Measurements from ENCODE around the gene DAB2IP. TPM values are rescaled to one million over a fixed set of nuclear protein-coding genes. Genes with fewer than 3 reads are reported as not detected.

Gene DAB2IP
- total RNA-seq, 1 experiment from 2014 or later = 56.3 TPM

DNA sequence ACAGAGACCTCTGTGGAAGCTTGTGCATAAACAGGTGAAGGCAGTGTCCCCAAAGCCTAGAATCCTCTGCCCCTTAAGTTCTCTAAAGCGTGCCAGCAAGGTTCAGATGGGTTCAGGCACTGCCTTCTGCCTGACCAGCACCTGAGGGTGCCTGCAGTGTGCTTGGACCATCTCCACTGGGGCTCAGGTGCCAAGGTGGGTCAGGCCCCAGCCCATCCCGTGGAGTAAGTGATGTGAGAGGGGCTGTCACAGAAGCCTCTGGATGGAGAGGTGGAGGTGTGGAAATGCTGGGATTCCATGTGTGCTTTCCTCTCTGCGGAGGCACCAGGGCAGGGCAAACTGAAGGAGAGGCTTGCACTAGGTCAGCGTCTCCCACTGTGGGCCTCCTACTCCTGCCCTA is 118.5 kb downstream of the DAB2IP start:
- Mint-ChIP-seq H3K27ac (ENCODE audit: unreplicated experiment) (no peak overlapping the region), H3K9me3 (ENCODE audit: low read depth, unreplicated experiment) (no peaks in the 10 kb centered on the region), H3K27me3 (ENCODE audit: unreplicated experiment) (no peaks in the 10 kb centered on the region), H3K36me3 (ENCODE audit: insufficient read depth, unreplicated experiment) (peaks cover 25% of the 10 kb centered on the region), H3K4me3 (ENCODE audit: low read depth, unreplicated experiment) (no peak overlapping the region), H3K4me1 (ENCODE audit: low read depth, unreplicated experiment) (peaks cover 5% of the 10 kb centered on the region)
- TF ChIP-seq, protein P1, sequence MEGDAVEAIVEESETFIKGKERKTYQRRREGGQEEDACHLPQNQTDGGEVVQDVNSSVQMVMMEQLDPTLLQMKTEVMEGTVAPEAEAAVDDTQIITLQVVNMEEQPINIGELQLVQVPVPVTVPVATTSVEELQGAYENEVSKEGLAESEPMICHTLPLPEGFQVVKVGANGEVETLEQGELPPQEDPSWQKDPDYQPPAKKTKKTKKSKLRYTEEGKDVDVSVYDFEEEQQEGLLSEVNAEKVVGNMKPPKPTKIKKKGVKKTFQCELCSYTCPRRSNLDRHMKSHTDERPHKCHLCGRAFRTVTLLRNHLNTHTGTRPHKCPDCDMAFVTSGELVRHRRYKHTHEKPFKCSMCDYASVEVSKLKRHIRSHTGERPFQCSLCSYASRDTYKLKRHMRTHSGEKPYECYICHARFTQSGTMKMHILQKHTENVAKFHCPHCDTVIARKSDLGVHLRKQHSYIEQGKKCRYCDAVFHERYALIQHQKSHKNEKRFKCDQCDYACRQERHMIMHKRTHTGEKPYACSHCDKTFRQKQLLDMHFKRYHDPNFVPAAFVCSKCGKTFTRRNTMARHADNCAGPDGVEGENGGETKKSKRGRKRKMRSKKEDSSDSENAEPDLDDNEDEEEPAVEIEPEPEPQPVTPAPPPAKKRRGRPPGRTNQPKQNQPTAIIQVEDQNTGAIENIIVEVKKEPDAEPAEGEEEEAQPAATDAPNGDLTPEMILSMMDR (IDR thresholded peaks at IDR 0.05; ENCODE audit: unreplicated experiment) = no peak
- no TSS peak for BruUV-seq (replicated peaks)
- CTCF ChIA-PET = no interaction called here
- intact Hi-C loops (cut with micrococcal nuclease; ENCODE audit: unreplicated experiment) = no loop called here
- no peak for DNase-seq

DNA sequence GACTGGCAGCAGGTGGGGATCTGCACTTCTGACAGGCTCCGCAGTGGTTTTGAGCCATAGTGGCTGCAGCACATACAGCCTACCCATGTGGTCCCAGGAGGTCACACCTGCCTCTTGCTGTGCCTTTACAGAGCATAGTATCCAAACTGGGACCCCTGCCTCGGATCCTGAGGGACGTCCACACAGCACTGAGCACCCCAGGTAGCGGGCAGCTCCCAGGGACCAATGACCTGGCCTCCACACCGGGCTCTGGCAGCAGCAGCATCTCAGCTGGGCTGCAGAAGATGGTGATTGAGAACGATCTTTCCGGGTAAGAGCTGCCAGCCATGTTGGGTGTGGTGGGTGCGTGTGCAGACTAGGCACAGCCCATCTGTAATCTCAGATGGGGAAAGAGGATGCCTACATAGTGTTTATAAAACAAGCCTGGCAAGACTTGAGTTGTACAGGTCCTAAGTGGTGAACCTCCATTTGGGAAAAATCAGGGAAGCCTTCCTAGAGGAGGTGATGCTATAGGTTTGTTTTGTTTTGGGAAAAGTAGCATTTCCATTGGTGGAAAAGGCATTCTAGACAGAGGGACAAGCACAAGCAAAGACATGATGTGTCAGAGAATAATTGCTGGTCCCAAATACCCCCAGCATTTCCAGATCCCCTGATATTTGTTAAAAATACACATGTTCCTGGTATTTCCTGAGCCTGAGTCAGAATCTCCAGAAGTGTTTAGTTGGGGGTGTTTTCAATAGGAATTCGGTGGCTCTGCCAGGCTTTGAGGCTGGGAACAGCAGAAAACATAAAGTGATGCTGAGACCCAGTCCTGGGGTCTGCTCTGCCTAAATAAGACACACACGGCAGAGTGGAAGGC is 119.2 kb downstream of the DAB2IP start:
- Mint-ChIP-seq H3K4me3 (ENCODE audit: low read depth, unreplicated experiment) (no peak overlapping the region), H3K27ac (ENCODE audit: unreplicated experiment) (no peak overlapping the region), H3K9me3 (ENCODE audit: low read depth, unreplicated experiment) (no peaks in the 10 kb centered on the region), H3K4me1 (ENCODE audit: low read depth, unreplicated experiment) (no peaks in the 10 kb centered on the region), H3K27me3 (ENCODE audit: unreplicated experiment) (no peaks in the 10 kb centered on the region), H3K36me3 (ENCODE audit: insufficient read depth, unreplicated experiment) (peaks cover 21% of the 10 kb centered on the region)
- no peak for DNase-seq
- CTCF ChIA-PET = no interaction called here
- intact Hi-C loops (cut with micrococcal nuclease; ENCODE audit: unreplicated experiment) = no loop called here
- no TSS peak for BruUV-seq (replicated peaks)
- TF ChIP-seq, protein P1 (IDR thresholded peaks at IDR 0.05; ENCODE audit: unreplicated experiment) = no peak

DNA sequence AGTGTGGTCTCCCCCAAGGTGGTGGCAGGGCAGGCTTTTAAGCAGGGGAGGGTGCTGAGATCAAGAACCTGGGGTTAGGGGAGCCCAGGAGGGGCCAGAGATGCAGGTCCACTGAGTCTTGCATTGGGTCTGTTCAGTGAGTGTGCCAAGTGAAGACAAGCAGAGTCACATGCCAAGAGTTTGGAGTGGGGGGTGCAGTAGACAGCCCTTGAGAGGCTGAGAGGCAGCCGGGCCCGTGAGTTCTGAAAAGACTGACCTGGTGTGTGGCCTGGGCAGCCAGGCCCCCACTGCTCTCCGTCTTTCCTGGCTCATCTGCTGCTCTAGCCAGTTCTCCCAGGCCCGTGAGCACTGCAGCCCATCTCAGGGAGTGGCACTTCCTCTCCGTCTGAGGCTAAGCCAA is 120.0 kb downstream of the DAB2IP start:
- intact Hi-C loops (cut with micrococcal nuclease; ENCODE audit: unreplicated experiment) = no loop called here
- no peak for DNase-seq
- no TSS peak for BruUV-seq (replicated peaks)
- Mint-ChIP-seq H3K4me1 (ENCODE audit: low read depth, unreplicated experiment) (no peaks in the 10 kb centered on the region), H3K36me3 (ENCODE audit: insufficient read depth, unreplicated experiment) (peaks cover 23% of the 10 kb centered on the region), H3K4me3 (ENCODE audit: low read depth, unreplicated experiment) (no peak overlapping the region), H3K27ac (ENCODE audit: unreplicated experiment) (no peak overlapping the region), H3K27me3 (ENCODE audit: unreplicated experiment) (no peaks in the 10 kb centered on the region), H3K9me3 (ENCODE audit: low read depth, unreplicated experiment) (no peaks in the 10 kb centered on the region)
- TF ChIP-seq, protein P1 (IDR thresholded peaks at IDR 0.05; ENCODE audit: unreplicated experiment) = no peak
- CTCF ChIA-PET = no interaction called here

DNA sequence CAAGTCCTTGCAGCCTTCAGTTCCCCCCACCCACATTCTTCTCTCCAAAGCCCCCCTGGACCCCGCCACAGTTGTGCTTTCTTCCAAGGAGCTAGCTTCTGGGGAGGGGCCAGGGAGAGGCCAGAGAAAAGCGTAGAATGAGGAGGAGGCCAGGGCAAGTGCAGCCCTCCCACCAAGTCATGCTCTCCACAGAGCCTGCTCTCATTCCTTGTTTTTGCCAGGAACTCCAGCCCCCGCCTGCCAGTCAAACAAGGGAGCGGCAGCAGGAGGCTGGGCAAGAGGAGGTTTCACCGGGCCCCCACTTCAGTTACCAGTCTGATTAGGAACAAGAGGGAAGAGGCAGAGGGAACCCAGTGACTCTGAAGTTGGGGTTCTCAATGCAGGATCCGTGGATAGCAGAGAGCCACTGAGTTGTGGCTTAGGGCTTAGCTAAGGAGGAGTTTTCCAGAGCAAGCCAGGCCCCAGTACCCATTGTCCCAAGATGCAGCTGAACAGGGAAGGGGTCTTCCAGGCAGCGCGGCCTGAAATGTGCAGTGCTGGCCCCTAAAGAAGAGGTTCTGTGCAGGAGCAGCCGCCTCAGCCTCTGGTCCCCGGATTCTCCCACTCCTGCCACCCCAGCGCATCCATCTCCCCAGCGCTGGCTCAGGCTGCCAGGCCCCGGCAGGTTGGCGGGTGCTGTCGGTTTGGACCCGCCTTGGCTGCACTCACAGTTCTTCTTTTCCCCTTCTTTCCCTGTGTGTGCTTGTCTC is 120.6 kb downstream of the DAB2IP start:
- TF ChIP-seq, protein P1 (IDR thresholded peaks at IDR 0.05; ENCODE audit: unreplicated experiment) = no peak
- H3K4me3 Mint-ChIP-seq (ENCODE audit: low read depth, unreplicated experiment) = no peak overlapping the region
- no peak for DNase-seq
- H3K27ac Mint-ChIP-seq (ENCODE audit: unreplicated experiment) = no peak overlapping the region
- intact Hi-C loops (cut with micrococcal nuclease; ENCODE audit: unreplicated experiment) = no loop called here
- no peaks in the 10 kb centered on the region for H3K27me3 Mint-ChIP-seq (ENCODE audit: unreplicated experiment)
- H3K9me3 Mint-ChIP-seq (ENCODE audit: low read depth, unreplicated experiment) = no peaks in the 10 kb centered on the region
- CTCF ChIA-PET = no interaction called here
- no peaks in the 10 kb centered on the region for H3K4me1 Mint-ChIP-seq (ENCODE audit: low read depth, unreplicated experiment)
- no TSS peak for BruUV-seq (replicated peaks)
- peaks cover 19% of the 10 kb centered on the region for H3K36me3 Mint-ChIP-seq (ENCODE audit: insufficient read depth, unreplicated experiment)

Data from Calu3 (cell line).